Neural progenitor cell (in vitro differentiated cells): ENCODE results near the gene RAB9A. TPM values are rescaled to one million over a fixed set of nuclear protein-coding genes. Genes with fewer than 3 reads are reported as not detected.
"Not testable (repeated sequence)": the region's sequence is repeated elsewhere in the genome, so short reads cannot be mapped to it uniquely, and the experiment has no call there.

ENCODE experiments used
- DNase-seq: peaks from one replicate; pipeline ENCODE4 v3.0.0-alpha.2; 2016; ENCODE audit warnings: low spot score
- H2AFZ ChIP-seq: fragments of 200-600 bp; sonication (generic); replicated peaks from 2 replicates; pipeline ENCODE4 v1.6.1; 2016; ENCODE audit warnings: antibody characterized with exemption
- H3F3A ChIP-seq: fragments of 200-600 bp; sonication (generic); 2 replicates; pipeline ENCODE4 v1.6.1; 2016; ENCODE audit warnings: antibody characterized with exemption, low read depth
- H3K27ac ChIP-seq: fragments of 200-600 bp; sonication (generic); 2 replicates; pipeline ENCODE4 v1.5.1; 2016; ENCODE audit warnings: mild to moderate bottlenecking
- H3K27me3 ChIP-seq: fragments of 200-600 bp; sonication (generic); 2 replicates; pipeline ENCODE4 v1.6.1; 2016; ENCODE audit warnings: mild to moderate bottlenecking, moderate library complexity
- H3K36me3 ChIP-seq: fragments of 200-600 bp; sonication (generic); 2 replicates; pipeline ENCODE4 v1.5.1; 2016
- H3K4me1 ChIP-seq: fragments of 200-600 bp; sonication (generic); 2 replicates; pipeline ENCODE4 v1.6.1; 2016; ENCODE audit warnings: mixed run types
- H3K4me2 ChIP-seq: fragments of 200-600 bp; sonication (generic); 2 replicates; pipeline ENCODE4 v1.6.1; 2016
- H3K4me3 ChIP-seq: fragments of 200-600 bp; sonication (generic); 2 replicates; pipeline ENCODE4 v1.5.1; 2016
- H3K79me2 ChIP-seq: fragments of 200-600 bp; sonication (generic); 2 replicates; pipeline ENCODE4 v1.6.1; 2016; ENCODE audit warnings: low read depth
- H3K9ac ChIP-seq: fragments of 200-600 bp; sonication (generic); 2 replicates; pipeline ENCODE4 v1.6.1; 2016
- H3K9me3 ChIP-seq: fragments of 200-600 bp; sonication (generic); 2 replicates; pipeline ENCODE4 v1.5.1; 2016; ENCODE audit warnings: low read depth
- H4K20me1 ChIP-seq: fragments of 200-600 bp; sonication (generic); 2 replicates; pipeline ENCODE4 v1.6.1; 2016; ENCODE audit warnings: low read depth
- H3K27ac Mint-ChIP-seq: 3 replicates; pipeline ENCODE4 v1.8.0; 2021; ENCODE audit warnings: mixed read lengths
- H3K27me3 Mint-ChIP-seq: 2 replicates; pipeline ENCODE4 v1.8.0; 2022; ENCODE audit warnings: low read depth, mild to moderate bottlenecking, inconsistent platforms, moderate library complexity, mixed read lengths; ENCODE audit not compliant: insufficient read depth
- H3K36me3 Mint-ChIP-seq: 3 replicates; pipeline ENCODE4 v1.8.0; 2021; ENCODE audit warnings: mixed read lengths
- H3K4me1 Mint-ChIP-seq: 3 replicates; pipeline ENCODE4 v1.8.0; 2021; ENCODE audit warnings: mixed read lengths
- H3K4me3 Mint-ChIP-seq: 3 replicates; pipeline ENCODE4 v1.8.0; 2021; ENCODE audit warnings: mild to moderate bottlenecking, moderate library complexity, mixed read lengths
- H3K9me3 Mint-ChIP-seq: 3 replicates; pipeline ENCODE4 v1.8.0; 2020; ENCODE audit warnings: mixed read lengths
- CTCF ChIP-seq: fragments of 200-600 bp; sonication (generic); IDR thresholded peaks from 2 replicates; pipeline ENCODE4 v1.5.1; 2017; ENCODE audit warnings: antibody characterized with exemption, mild to moderate bottlenecking
- EZH2 ChIP-seq: fragments of 200-600 bp; sonication (generic); IDR thresholded peaks from 2 replicates; pipeline ENCODE4 v1.6.1; 2017; ENCODE audit warnings: antibody characterized with exemption, mild to moderate bottlenecking, moderate library complexity
- EZH2phosphoT487 ChIP-seq: fragments of 200-600 bp; sonication (generic); IDR thresholded peaks from 2 replicates; pipeline ENCODE4 v1.6.1; 2017; ENCODE audit warnings: antibody characterized with exemption
- total RNA-seq: library from RNA; depleted of rRNA; stranded (reverse); fragments of >200 nt; gene quantifications from 2 replicates; pipeline ENCODE4 v1.2.3, GENCODE V29; 2015; ENCODE audit warnings: low replicate concordance

Gene RAB9A
- total RNA-seq, 1 donor from 2014 or later = 30.5 TPM

DNA sequence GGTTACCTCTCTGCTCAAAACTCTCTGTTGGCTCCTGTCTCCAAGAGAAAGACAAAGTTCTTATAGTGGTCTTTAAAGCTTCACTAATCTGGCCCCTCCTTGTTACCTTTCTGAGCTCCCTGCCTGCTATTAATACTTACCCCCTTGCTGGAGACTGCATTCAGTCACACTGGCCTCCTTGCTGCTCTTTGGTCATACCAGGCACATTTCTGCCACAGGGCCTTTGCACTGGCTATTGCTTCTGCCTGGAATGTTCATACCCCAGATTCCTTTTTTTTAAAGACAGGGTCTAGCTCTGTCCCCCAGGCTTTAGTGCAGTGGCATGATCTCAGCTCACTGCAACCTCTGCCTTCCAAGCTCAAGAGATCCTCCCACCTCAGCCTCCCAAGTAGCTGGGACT is 15.9 kb upstream of the RAB9A start:
- H3K36me3 Mint-ChIP-seq = no peaks in the 10 kb centered on the region
- H3K36me3 ChIP-seq = no peaks in the 10 kb centered on the region
- no peak overlapping the region for H3K4me2 ChIP-seq
- no peaks in the 10 kb centered on the region for H3K9me3 Mint-ChIP-seq
- no peak for TF ChIP-seq EZH2
- no peak for TF ChIP-seq EZH2phosphoT487
- no peak for TF ChIP-seq CTCF
- H3K27me3 ChIP-seq = no peaks in the 10 kb centered on the region
- no peaks in the 10 kb centered on the region for H3K79me2 ChIP-seq
- H3K4me1 Mint-ChIP-seq = no peaks in the 10 kb centered on the region
- no peaks in the 10 kb centered on the region for H3K9me3 ChIP-seq
- H4K20me1 ChIP-seq = no peaks in the 10 kb centered on the region
- H3K27ac ChIP-seq = no peak overlapping the region
- no peak overlapping the region for H3K4me3 Mint-ChIP-seq
- H3K4me3 ChIP-seq = no peak overlapping the region
- H3K27ac Mint-ChIP-seq = no peak overlapping the region
- H2AFZ ChIP-seq = no peak overlapping the region
- peaks cover 2% of the 10 kb centered on the region for H3K27me3 Mint-ChIP-seq
- no peak overlapping the region for H3K9ac ChIP-seq
- H3K4me1 ChIP-seq = no peaks in the 10 kb centered on the region
- no peak for DNase-seq
- H3F3A ChIP-seq = no peaks in the 10 kb centered on the region

DNA sequence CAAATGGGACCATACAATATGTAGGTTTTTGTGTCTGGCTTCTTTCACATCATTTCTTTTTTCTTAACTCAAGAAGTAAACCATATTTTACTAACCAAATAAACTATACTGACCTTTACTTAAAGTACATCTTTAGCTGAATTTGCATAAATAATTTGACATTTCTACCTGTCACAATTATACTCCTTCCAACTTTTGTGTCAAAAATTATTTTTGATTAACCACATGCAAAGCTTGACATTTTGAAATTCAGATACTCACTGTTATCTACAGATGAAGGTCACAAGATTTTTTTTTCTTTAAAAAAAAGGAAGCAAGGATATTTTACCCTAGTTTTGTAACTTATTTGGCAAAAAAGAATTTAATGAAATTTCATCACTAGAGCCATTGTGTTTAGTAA is 12.0 kb upstream of the RAB9A start:
- H3K9ac ChIP-seq = no peak overlapping the region
- no peaks in the 10 kb centered on the region for H3K9me3 ChIP-seq
- peaks cover 2% of the 10 kb centered on the region for H3K9me3 Mint-ChIP-seq
- H3K36me3 ChIP-seq = no peaks in the 10 kb centered on the region
- no peaks in the 10 kb centered on the region for H3K79me2 ChIP-seq
- no peaks in the 10 kb centered on the region for H3F3A ChIP-seq
- no peaks in the 10 kb centered on the region for H3K27me3 Mint-ChIP-seq
- no peak overlapping the region for H3K4me2 ChIP-seq
- no peak overlapping the region for H3K27ac Mint-ChIP-seq
- no peaks in the 10 kb centered on the region for H3K4me1 ChIP-seq
- no peak overlapping the region for H2AFZ ChIP-seq
- no peaks in the 10 kb centered on the region for H3K36me3 Mint-ChIP-seq
- no peak overlapping the region for H3K27ac ChIP-seq
- H3K27me3 ChIP-seq = no peaks in the 10 kb centered on the region
- no peaks in the 10 kb centered on the region for H4K20me1 ChIP-seq
- H3K4me1 Mint-ChIP-seq = no peaks in the 10 kb centered on the region
- no peak overlapping the region for H3K4me3 ChIP-seq
- no peak for DNase-seq
- TF ChIP-seq EZH2 (no peak), EZH2phosphoT487 (no peak), CTCF (no peak)
- H3K4me3 Mint-ChIP-seq = no peak overlapping the region

DNA sequence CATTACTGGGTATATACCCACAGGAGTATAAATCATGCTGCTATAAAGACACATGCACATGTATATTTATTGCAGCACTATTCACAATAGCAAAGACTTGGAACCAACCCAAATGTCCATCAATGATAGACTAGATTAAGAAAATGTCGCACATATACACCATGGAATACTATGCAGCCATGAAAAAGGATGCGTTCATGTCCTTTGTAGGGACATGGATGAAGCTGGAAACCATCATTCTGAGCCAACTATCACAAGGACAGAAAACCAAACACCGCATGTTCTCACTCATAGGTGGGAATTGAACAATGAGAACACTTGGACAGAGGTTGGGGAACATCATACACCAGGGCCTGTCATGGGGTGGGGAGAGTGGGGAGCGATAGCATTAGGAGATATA is 9.2 kb upstream of the RAB9A start:
- H2AFZ ChIP-seq, H3K4me3 Mint-ChIP-seq, H3K79me2 ChIP-seq, H3K27ac Mint-ChIP-seq, H4K20me1 ChIP-seq, H3K9ac ChIP-seq, H3K27ac ChIP-seq, H3K4me1 Mint-ChIP-seq, H3K9me3 Mint-ChIP-seq, H3F3A ChIP-seq, H3K4me3 ChIP-seq, H3K27me3 Mint-ChIP-seq, H3K27me3 ChIP-seq, H3K4me1 ChIP-seq, H3K9me3 ChIP-seq, H3K36me3 ChIP-seq, H3K4me2 ChIP-seq, DNase-seq, H3K36me3 Mint-ChIP-seq: not testable (repeated sequence)

GRCh38 chrX:13681595-13681994 is 7.3 kb upstream of the RAB9A start:
- Histone ChIP-seq H3K27ac (no peak overlapping the region), H3F3A (no peaks in the 10 kb centered on the region), H3K79me2 (no peaks in the 10 kb centered on the region), H3K4me2 (no peak overlapping the region), H3K27me3 (no peaks in the 10 kb centered on the region), H2AFZ (no peak overlapping the region), H3K4me1 (no peaks in the 10 kb centered on the region), H4K20me1 (no peaks in the 10 kb centered on the region), H3K9ac (no peak overlapping the region), H3K36me3 (no peaks in the 10 kb centered on the region), H3K9me3 (no peaks in the 10 kb centered on the region), H3K4me3 (no peak overlapping the region)
- no peaks in the 10 kb centered on the region for H3K36me3 Mint-ChIP-seq
- H3K27me3 Mint-ChIP-seq = no peaks in the 10 kb centered on the region
- no peaks in the 10 kb centered on the region for H3K4me1 Mint-ChIP-seq
- DNase-seq = no peak
- no peak overlapping the region for H3K27ac Mint-ChIP-seq
- no peak overlapping the region for H3K4me3 Mint-ChIP-seq
- TF ChIP-seq EZH2 = no peak
- TF ChIP-seq CTCF = no peak
- TF ChIP-seq EZH2phosphoT487 = no peak
- H3K9me3 Mint-ChIP-seq = peaks cover 2% of the 10 kb centered on the region
